Endodermal cell (in vitro differentiated cells): ENCODE measurements around the gene SORCS2. TPM values are rescaled to one million over a fixed set of nuclear protein-coding genes. Genes with fewer than 3 reads are reported as not detected.

Experiments used
- DNase-seq: peaks from one replicate; pipeline ENCODE4 v3.0.0-alpha.2; 2017
- H3K27ac ChIP-seq: 2 replicates; pipeline ENCODE4 v1.5.1; 2013; ENCODE audit warnings: mild to moderate bottlenecking, low read depth, low read length, moderate library complexity
- H3K27me3 ChIP-seq: 2 replicates; pipeline ENCODE4 v1.6.1; 2013; ENCODE audit warnings: mild to moderate bottlenecking, low read length, moderate library complexity; ENCODE audit not compliant: insufficient read depth, control insufficient read depth, poor library complexity, severe bottlenecking
- H3K36me3 ChIP-seq: 2 replicates; pipeline ENCODE4 v1.7.0; 2013; ENCODE audit warnings: mild to moderate bottlenecking, low read length, moderate library complexity; ENCODE audit not compliant: control insufficient read depth, insufficient read depth
- H3K4me1 ChIP-seq: one replicate; pipeline ENCODE4 v1.7.0; 2013; ENCODE audit warnings: low read length; ENCODE audit not compliant: control insufficient read depth, insufficient read depth
- H3K4me3 ChIP-seq: 2 replicates; pipeline ENCODE4 v1.5.1; 2013; ENCODE audit warnings: mild to moderate bottlenecking, low read length, moderate library complexity
- H3K9ac ChIP-seq: 2 replicates; pipeline ENCODE4 v1.6.1; 2013; ENCODE audit warnings: mild to moderate bottlenecking, low read length, moderate library complexity; ENCODE audit not compliant: poor library complexity, severe bottlenecking; ENCODE audit errors: extremely low read depth
- H3K9me3 ChIP-seq: 2 replicates; pipeline ENCODE4 v1.6.1; 2013; ENCODE audit warnings: mild to moderate bottlenecking, low read length, moderate library complexity; ENCODE audit not compliant: control insufficient read depth
- H3K27ac Mint-ChIP-seq: 2 replicates; pipeline ENCODE4 v1.8.0; 2020; ENCODE audit warnings: mixed read lengths
- H3K27me3 Mint-ChIP-seq: 2 replicates; pipeline ENCODE4 v1.8.0; 2021; ENCODE audit warnings: mild to moderate bottlenecking, mixed read lengths; ENCODE audit not compliant: insufficient read depth
- H3K36me3 Mint-ChIP-seq: 2 replicates; pipeline ENCODE4 v1.8.0; 2020; ENCODE audit warnings: low read depth, mixed read lengths
- H3K4me1 Mint-ChIP-seq: 2 replicates; pipeline ENCODE4 v1.8.0; 2020; ENCODE audit warnings: mixed read lengths
- H3K4me3 Mint-ChIP-seq: 2 replicates; pipeline ENCODE4 v1.8.0; 2020; ENCODE audit warnings: mild to moderate bottlenecking, moderate library complexity, mixed read lengths
- H3K9me3 Mint-ChIP-seq: 2 replicates; pipeline ENCODE4 v1.8.0; 2020; ENCODE audit warnings: mild to moderate bottlenecking, mixed read lengths
- WGBS, 2 experiments: methylation state at CpG; one replicate each; pipeline versions ENCODE4 v1.1.5 to v1.1.7; 2013; ENCODE audit warnings: missing lambda C conversion rate in 2 of 2, mixed read lengths in 1 of 2; ENCODE audit not compliant: insufficient coverage in 1 of 2, insufficient read length in 1 of 2; 5-methylcytosine and 5-hydroxymethylcytosine counted together
- total RNA-seq, 2 donors: library from RNA; stranded (reverse); fragmentation: NEBNext Ultra II Directional in 1 of 2; extraction: Animal tissue kit (Norgen Biotek cat#: 25700) in 1 of 2; gene quantifications; 2 replicates in 1 of 2; 3 replicates in 1 of 2; pipeline ENCODE4 v1.2.1, GENCODE V29; 2021
- TF ChIP-seq, protein P1 (sequence below): fragments of 200-600 bp; sonication (generic); conservative IDR thresholded peaks from 2 replicates; pipeline ENCODE4 v1.5.0; 2021; ENCODE audit warnings: antibody characterized with exemption, mild to moderate bottlenecking

SORCS2 gene
- total RNA-seq, 2 donors from 2014 or later, result 1.4 to 1.9 TPM

DNA sequence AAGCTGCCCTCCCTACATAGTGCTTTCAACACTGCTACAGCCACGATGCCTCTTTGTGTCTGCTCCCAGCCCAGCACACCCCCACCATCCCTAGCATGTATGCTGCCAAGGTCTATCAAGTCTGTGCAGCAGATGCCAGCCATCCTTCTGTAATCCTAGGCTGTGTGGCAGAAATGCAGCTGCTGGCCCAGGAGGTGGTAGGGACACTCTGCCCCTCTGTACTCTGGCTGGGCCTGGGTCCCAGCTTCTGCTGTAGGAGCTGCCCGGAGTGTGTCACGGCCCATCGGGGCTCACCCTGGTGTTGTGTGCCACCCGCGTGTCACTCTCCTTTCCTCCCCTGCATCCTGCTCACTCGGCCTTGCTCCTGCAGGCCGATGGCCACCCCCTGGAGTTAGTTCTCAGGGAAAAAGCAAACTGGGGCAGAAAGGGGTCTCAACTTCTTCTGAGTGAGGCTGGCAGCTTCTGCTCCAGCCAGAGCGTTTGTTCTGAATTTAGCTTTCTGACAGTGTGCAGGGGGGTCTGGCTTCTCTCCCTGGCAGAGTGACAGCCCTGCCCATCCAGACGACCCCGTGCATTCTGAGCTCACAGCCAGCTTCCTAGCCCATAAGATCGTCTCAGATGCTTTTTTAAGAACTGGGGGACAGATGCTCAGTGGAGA is 219.7 kb downstream of the SORCS2 start:
- H3K9ac ChIP-seq, result no peak overlapping the region
- no peak overlapping the region for H3K27ac Mint-ChIP-seq
- peaks cover 63% of the 10 kb centered on the region for H3K27me3 Mint-ChIP-seq
- peak; percentile 20 for DNase-seq
- TF ChIP-seq, protein P1, sequence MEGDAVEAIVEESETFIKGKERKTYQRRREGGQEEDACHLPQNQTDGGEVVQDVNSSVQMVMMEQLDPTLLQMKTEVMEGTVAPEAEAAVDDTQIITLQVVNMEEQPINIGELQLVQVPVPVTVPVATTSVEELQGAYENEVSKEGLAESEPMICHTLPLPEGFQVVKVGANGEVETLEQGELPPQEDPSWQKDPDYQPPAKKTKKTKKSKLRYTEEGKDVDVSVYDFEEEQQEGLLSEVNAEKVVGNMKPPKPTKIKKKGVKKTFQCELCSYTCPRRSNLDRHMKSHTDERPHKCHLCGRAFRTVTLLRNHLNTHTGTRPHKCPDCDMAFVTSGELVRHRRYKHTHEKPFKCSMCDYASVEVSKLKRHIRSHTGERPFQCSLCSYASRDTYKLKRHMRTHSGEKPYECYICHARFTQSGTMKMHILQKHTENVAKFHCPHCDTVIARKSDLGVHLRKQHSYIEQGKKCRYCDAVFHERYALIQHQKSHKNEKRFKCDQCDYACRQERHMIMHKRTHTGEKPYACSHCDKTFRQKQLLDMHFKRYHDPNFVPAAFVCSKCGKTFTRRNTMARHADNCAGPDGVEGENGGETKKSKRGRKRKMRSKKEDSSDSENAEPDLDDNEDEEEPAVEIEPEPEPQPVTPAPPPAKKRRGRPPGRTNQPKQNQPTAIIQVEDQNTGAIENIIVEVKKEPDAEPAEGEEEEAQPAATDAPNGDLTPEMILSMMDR, result no peak
- peaks cover 24% of the 10 kb centered on the region for H3K4me1 Mint-ChIP-seq
- H3K4me3 ChIP-seq, result no peak overlapping the region
- H3K9me3 Mint-ChIP-seq, result peaks cover 9% of the 10 kb centered on the region
- peaks cover 18% of the 10 kb centered on the region for H3K9me3 ChIP-seq
- H3K4me1 ChIP-seq, result peaks cover 7% of the 10 kb centered on the region
- H3K36me3 Mint-ChIP-seq, result no peaks in the 10 kb centered on the region
- H3K36me3 ChIP-seq, result no peaks in the 10 kb centered on the region
- H3K4me3 Mint-ChIP-seq, result no peak overlapping the region
- WGBS, 2 experiments, result 74 to 79% methylated on average over 8 to 12 of the region's 12 CpGs
- H3K27ac ChIP-seq, result no peak overlapping the region
- H3K27me3 ChIP-seq, result no peaks in the 10 kb centered on the region

DNA sequence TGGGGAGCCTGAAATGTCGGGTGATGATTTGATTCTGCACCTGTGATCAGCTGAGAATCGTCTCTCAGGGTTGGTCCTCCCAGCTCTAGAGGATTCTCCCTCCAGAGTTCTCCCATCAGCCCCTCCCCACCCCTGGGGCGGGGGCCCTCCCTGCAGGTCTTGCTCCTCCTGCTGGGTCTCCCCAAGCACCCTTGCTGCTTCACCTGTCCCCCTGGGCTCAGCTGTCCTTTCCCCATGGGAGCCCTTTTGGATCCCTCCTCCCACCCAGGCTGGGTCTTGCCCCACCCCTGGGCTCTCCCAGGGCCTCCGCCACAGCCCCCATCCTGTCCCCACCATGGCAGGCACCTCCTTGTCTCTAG is 220.2 kb downstream of the SORCS2 start:
- H3K27ac Mint-ChIP-seq, result no peak overlapping the region
- no peak overlapping the region for H3K27ac ChIP-seq
- H3K9me3 Mint-ChIP-seq, result peaks cover 9% of the 10 kb centered on the region
- peaks cover 18% of the 10 kb centered on the region for H3K9me3 ChIP-seq
- peaks cover 7% of the 10 kb centered on the region for H3K4me1 ChIP-seq
- WGBS, 2 experiments, result 87 to 100% methylated on average over 2 to 4 of the region's 4 CpGs
- no peak overlapping the region for H3K4me3 ChIP-seq
- H3K4me3 Mint-ChIP-seq, result no peak overlapping the region
- no peaks in the 10 kb centered on the region for H3K36me3 Mint-ChIP-seq
- DNase-seq, result peak; percentile 48
- peaks cover 66% of the 10 kb centered on the region for H3K27me3 Mint-ChIP-seq
- TF ChIP-seq, protein P1, result no peak
- peaks cover 24% of the 10 kb centered on the region for H3K4me1 Mint-ChIP-seq
- no peak overlapping the region for H3K9ac ChIP-seq
- no peaks in the 10 kb centered on the region for H3K36me3 ChIP-seq
- no peaks in the 10 kb centered on the region for H3K27me3 ChIP-seq

DNA sequence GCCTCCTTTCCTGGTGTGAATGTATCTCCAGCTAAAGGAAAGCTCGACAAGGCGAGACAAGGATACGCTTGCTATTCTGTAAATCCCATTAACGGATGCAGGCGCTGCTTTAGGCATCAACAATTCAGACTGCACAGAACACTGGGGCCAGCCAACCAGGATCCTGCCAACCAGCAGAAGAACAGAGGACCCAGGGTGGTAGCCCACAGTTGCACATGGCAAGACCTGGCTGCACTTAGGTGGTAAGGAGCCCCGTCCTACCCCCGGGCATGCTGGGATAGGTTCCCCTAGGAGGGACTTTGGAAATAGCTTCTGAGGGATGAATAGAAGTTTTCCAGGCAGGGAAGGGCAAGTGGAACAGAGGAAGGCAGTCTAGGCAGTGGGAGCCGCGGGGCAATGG is 221.7 kb downstream of the SORCS2 start:
- peak; percentile 30 for DNase-seq
- TF ChIP-seq, protein P1, result no peak
- Histone ChIP-seq H3K4me1 (peaks cover 7% of the 10 kb centered on the region), H3K9ac (no peak overlapping the region), H3K27me3 (no peaks in the 10 kb centered on the region), H3K4me3 (no peak overlapping the region), H3K36me3 (no peaks in the 10 kb centered on the region), H3K9me3 (peaks cover 5% of the 10 kb centered on the region), H3K27ac (no peak overlapping the region)
- 74 to 82% methylated on average over 7 to 9 of the region's 9 CpGs for WGBS, 2 experiments
- H3K27me3 Mint-ChIP-seq, result peaks cover 65% of the 10 kb centered on the region
- H3K27ac Mint-ChIP-seq, result no peak overlapping the region
- no peak overlapping the region for H3K4me3 Mint-ChIP-seq
- peaks cover 7% of the 10 kb centered on the region for H3K9me3 Mint-ChIP-seq
- H3K4me1 Mint-ChIP-seq, result peaks cover 24% of the 10 kb centered on the region
- H3K36me3 Mint-ChIP-seq, result no peaks in the 10 kb centered on the region
